T-helper 1 cell treated with Interleukin-12 subunit alpha and Interleukin-12 subunit beta and Interleukin-4 antibody, amounts not matched to agents 30 ng/mL and 1 ng/mL, for 36 hours (primary cell): ENCODE results near the gene DCST1. TPM values are rescaled to one million over a fixed set of nuclear protein-coding genes. Genes with fewer than 3 reads are reported as not detected.

Experiments used
- intact Hi-C: fragments of 100-400 bp; cut with micrococcal nuclease; formaldehyde crosslinking; loops from one replicate; pipeline ENCODE4 v1.15.1; 2024
- total RNA-seq: library from RNA; stranded (reverse); gene quantifications from 2 replicates; pipeline ENCODE4 v1.2.3, GENCODE V29; 2022

The DCST1 gene
- total RNA-seq, 1 donor from 2014 or later = not detected

DNA sequence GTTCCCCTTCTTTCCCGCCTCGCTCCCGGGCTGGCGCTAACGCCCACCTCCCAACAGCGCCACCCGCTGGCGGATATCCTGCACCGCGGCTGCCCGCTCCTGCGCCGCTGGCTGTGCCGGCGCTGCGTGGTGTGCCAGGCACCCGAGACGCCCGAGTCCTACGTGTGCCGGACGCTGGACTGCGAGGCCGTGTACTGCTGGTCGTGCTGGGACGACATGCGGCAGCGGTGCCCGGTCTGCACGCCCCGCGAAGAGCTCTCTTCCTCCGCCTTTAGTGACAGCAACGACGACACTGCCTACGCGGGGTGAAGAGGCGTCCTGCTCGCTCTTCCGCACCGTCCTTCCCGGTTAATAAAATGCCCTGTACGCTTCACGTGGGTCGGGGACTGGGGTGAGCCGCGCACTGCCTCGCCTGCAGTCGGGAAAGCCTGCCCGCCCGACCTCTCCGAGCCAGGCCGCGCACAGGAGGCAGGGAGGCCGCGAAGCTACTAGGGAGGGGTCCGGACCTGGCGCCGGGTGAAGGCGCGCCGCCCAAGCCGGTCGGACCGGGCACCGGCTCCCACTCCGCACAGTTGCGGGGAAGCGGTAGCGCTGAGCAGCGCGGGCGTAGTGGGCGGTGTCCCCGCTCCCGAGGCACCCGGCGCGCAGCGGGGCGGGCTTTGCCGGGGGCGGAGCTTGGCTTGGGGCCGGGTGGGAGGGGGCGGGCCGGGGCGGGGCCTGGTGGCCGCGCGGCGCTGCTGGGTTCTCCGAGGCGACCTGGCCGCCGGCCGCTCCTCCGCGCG is 17.1 kb downstream of the DCST1 start, which contains the start of gene ADAM15:
ADAM15 (plus strand) TSS at position 757 of the 782 bp plus-strand sequence. CDS start 71 bp downstream, outside the sequence.
- intact Hi-C loops = loop anchor here (1.0 to 2.0 kb wide), 7 partner anchors 11 to 491 kb away; partner anchors contain the start of genes CKS1B, FLAD1 and ZBTB7B

- intact Hi-C loops = loop anchor here (1.0 to 2.0 kb wide), 6 partner anchors 10 to 492 kb away; partner anchors contain the start of genes FLAD1 and ZBTB7B
Measured at GRCh38 chr1:155051342-155051776, 17.7 kb downstream of the DCST1 start.

DNA sequence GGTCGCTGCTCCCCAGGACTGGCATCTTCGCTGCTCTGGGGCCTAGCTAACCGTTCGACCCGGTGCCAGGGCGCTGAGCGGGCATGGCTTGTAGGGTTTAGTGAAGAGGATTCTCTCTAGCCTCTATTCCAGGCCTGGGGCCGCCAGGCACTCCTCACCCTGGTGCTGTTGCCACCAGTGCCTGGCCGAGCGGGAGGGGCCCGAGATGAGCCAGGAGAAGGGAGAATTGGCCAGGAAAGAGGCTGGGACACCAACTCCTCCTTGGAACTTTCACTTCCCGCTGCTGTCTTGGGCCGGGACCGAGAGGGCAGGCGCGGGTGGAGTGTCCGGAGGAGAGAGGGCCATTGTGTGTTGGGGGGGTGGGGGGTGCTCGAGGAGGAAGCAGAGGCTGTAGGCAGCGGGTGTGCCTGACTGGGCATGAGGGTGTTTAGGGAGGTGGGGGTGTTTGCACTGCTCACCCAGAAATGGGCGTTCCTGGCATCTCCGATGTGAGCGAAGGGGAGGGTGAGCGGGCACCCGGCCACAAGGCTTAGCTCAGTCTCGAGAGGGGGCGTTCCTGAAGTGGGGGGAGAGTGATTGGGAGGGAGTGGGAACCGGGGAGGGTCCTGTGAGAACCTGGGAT is 18.3 kb downstream of the DCST1 start:
- intact Hi-C loops = loop anchor here (1.0 to 2.0 kb wide), 6 partner anchors 9 to 493 kb away; partner anchors contain the start of genes FLAD1 and ZBTB7B

DNA sequence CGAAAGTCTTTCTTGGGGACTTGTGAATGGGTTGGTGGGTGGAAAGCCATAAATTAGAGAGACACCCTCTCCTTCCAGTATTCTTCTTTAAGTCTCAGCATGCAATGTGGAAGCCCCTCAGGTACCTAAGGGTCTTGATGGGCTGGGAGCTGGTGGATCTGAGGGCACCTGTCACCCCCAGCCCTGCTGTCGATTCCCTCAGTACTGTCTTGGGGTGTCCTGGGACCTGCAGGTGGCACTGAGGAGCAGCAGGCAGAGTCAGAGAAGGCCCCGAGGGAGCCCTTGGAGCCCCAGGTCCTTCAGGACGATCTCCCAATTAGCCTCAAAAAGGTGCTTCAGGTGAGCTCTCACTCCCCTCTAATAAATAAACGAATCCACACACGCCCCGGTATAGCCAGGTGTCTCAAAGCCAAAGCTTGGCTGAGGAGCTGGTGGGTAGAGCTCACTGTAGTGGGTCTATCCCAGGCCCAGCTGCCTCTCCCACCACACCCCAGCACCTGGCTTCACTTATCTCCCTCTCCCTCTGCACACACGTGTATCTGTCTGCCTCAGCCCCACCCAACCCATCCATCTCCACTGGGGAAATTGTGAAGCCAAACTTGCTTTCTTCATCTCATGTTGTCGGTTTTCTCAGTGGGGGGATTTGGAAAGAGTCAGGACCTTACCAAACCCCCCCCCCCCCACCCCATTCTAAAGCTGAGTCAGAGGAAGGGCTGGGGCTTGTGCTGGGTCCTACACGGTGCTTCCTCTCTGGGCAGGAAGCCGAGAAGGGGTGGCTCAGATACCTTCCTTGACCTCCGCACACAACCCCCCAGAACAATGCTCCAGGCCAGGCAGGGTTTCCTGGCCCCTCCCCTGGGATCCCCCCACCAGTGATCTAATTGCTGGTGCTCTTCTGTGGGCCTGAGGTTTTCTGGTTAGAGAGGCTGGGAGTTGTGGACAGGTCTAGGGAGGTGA is 19.1 kb downstream of the DCST1 start:
- intact Hi-C loops = no loop called here

DNA sequence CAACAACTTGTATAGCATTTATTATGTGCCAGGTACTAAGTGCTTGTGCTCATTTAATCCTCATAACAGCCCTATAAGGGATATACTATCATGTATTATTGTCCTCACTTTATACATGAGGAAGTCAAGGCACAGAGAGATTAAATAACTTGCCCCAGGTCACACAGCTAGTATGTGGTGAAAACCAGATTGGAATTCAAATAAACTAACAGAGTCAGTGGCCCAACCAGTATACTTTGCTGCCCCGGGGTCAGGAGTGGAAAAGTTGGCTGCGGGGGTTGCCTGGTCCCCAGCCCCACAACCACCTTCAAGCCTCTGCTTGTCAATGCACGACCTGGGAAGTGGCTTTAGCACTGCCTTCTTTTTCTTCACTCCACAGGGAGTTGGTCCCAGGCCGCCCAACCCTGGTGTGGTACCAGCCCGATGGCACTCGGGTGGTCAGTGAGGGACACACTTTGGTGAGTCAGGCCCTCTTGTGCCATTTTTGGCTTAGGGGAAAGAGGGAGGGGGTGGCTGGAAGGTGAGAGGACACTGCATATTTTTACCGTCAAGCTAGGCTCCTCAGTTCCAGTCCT is 20.0 kb downstream of the DCST1 start:
- intact Hi-C loops = no loop called here

- intact Hi-C loops = no loop called here
Measured at GRCh38 chr1:155057104-155057503, 23.5 kb downstream of the DCST1 start.

- intact Hi-C loops = no loop called here
Measured at GRCh38 chr1:155057788-155058211, 24.2 kb downstream of the DCST1 start.

DNA sequence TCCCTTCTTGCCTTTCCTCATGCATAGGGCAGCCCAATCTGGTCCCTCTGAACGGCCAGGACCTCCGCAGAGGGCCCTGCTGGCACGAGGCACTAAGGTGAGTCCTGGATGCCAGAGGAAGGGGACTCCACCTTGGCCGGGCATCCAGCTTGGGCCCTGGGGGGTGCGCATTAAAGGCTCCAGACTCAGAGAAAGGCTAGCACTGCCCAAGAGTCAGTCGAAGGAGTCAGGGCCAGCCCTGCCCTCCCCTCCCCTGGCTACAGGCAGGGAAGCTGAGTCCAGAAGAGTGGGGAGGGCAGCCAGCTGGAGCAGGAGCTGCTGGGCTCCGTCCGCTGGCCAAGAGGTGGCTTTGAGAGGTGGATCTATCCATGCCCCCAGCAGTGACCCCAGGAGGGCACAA is 27.1 kb downstream of the DCST1 start:
- intact Hi-C loops = loop anchor here (1.0 to 5.0 kb wide), 9 partner anchors 9 to 582 kb away; partner anchors contain the start of genes ADAM15 and ADAR

GRCh38 chr1:155061381-155062150 is 27.9 kb downstream of the DCST1 start:
- intact Hi-C loops = loop anchor here (1.0 to 5.0 kb wide), 11 partner anchors 10 to 583 kb away; partner anchors contain the start of genes ADAM15, ADAR and PMVK

DNA sequence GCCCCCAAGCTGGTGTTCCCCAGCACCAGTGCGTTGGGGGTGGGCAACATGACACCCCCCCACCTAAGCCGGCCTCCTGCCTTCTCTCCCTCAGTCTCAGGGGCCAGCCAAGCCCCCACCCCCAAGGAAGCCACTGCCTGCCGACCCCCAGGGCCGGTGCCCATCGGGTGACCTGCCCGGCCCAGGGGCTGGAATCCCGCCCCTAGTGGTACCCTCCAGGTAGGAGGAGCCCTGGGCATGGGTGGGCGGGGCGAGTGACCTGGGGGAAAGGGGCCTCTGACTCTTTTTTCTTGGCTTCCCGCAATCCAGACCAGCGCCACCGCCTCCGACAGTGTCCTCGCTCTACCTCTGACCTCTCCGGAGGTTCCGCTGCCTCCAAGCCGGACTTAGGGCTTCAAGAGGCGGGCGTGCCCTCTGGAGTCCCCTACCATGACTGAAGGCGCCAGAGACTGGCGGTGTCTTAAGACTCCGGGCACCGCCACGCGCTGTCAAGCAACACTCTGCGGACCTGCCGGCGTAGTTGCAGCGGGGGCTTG is 28.6 kb downstream of the DCST1 start:
- intact Hi-C loops = loop anchor here (2.0 to 5.0 kb wide), 4 partner anchors 107 to 455 kb away; partner anchors contain the start of genes ADAR and PMVK

DNA sequence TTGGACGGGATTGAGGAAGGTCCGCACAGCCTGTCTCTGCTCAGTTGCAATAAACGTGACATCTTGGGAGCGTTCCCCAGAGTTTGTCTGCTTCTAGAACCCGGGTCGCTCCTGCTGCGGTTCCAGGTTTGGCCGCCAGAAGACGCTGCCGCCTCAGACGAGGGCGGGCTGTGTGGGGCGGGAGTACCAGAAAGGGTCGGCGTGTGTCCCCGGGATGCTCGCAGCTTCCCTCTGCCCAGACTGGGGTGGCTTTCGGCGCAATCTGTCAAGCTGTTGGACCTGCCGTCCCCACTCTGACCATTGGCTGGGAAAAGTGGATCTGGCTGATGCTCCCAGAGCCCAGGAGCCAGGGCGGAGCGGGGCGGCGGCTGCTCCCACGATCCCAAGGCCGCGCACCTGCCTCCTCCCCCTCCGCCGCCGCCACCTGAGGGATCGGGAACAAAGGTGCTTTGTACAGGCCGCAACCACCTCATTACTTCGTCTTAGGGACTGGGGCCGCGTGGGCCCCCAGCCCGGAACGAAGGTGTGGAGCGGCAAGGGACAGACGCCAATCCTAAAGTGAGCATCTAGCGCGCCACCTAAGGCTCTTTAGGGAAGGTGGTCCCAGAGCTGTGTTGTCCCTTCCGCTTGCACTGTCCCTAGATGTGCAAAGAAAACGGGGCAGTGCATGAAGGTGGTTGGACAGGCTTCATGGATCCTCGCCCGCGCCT is 29.2 kb downstream of the DCST1 start:
- intact Hi-C loops = loop anchor here (1.0 to 5.0 kb wide), 11 partner anchors 8 to 456 kb away; partner anchors contain the start of genes ADAR, CKS1B, DPM3 and FLAD1

DNA sequence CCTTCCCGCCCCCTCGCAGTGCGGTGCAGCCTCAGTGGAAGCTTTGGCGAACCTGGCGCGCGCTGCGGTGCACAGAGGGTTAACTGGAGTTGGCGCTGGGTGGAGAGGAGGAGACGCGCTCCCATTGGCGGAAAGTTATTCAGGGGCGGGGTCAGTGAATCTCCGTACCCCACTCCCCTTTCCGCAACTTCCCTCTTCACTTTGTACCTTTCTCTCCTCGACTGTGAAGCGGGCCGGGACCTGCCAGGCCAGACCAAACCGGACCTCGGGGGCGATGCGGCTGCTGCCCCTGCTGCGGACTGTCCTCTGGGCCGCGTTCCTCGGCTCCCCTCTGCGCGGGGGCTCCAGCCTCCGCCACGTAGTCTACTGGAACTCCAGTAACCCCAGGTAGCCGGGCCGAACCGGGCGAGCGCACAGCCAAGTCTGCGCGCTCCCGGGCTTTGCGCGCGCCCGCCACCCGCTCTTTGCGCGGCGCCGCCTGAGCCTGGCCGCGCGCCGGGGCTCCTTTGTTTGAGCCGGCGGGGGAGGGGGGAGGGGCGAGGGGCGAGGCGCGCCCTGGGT is 30.0 kb downstream of the DCST1 start, which contains the start of gene EFNA4:
EFNA4 (plus strand) TSS at position 191 of the 561 bp plus-strand sequence; CDS start at position 275, 84 bp downstream.
- intact Hi-C loops = loop anchor here (1.0 to 5.0 kb wide), 11 partner anchors 8 to 456 kb away; partner anchors contain the start of genes ADAR, CKS1B, DPM3 and FLAD1

DNA sequence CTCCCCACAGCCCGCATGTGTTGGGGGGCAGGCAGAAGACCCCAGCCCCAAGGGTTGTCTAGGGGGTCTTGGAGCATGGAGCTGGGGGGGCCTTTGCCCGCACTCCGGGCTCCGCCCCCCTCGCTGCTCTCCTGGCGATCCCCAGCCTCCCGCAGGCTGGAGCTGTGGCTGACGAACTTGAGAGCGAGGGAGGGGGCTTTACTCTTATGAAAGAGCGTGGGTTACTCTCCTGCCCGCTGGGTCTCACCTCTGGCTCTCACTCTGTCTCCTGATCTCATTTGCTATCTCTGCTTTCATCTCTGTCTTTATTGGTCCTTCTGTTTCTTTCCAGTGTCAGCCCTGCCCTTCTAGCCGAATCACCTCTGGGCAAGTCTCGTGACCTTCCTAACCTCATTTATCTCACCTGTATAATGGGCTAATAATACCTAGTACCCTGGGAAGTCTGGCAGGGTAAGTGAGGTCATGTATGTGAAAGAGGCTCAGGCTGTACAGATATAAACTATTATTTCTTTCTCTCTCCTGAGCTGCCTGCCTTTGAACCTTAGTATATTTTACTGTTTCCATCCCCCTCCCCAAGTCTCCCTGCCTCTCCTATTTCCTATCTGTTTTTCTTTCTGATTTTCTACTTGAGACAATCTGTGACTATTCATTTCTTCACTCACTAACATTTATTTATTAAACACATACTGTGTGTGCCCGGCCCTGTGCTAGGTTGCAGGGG is 30.6 kb downstream of the DCST1 start:
- intact Hi-C loops = loop anchor here (5.0 kb wide), 2 partner anchors 187 to 457 kb away; partner anchors contain the start of gene ADAR

GRCh38 chr1:155064832-155065429 is 31.3 kb downstream of the DCST1 start:
- intact Hi-C loops = loop anchor here (5.0 kb wide), 2 partner anchors 188 to 458 kb away; partner anchors contain the start of gene ADAR

- intact Hi-C loops = no loop called here
Measured at GRCh38 chr1:155066777-155067176, 33.2 kb downstream of the DCST1 start.

- intact Hi-C loops = no loop called here
Measured at GRCh38 chr1:155068599-155068998, 35.0 kb downstream of the DCST1 start.
